H9 (cell line): ENCODE results near the gene ZNF408. TPM values are rescaled to one million over a fixed set of nuclear protein-coding genes. Genes with fewer than 3 reads are reported as not detected.
A peak's percentile ranks its signal among the peaks of the same experiment; 100 is the strongest.

Source experiments
- DNase-seq: peaks from one replicate; pipeline ENCODE4 v3.0.0-alpha.2; 2017
- H2AFZ ChIP-seq: one replicate; pipeline ENCODE4 v1.6.1; 2013; ENCODE audit warnings: mild to moderate bottlenecking, low read length, control low read depth, moderate library complexity
- H2AK5ac ChIP-seq: 2 replicates; pipeline ENCODE4 v1.6.1; 2013; ENCODE audit warnings: low read length, control low read depth, mixed read lengths; ENCODE audit not compliant: insufficient read length
- H2BK120ac ChIP-seq: one replicate; pipeline ENCODE4 v1.6.1; 2013; ENCODE audit warnings: low read depth, mild to moderate bottlenecking, low read length, control low read depth, inconsistent platforms; ENCODE audit not compliant: poor library complexity, severe bottlenecking
- H2BK12ac ChIP-seq: 2 replicates; pipeline ENCODE4 v1.6.1; 2013; ENCODE audit warnings: low read length, control low read depth, mixed read lengths, low read depth; ENCODE audit not compliant: insufficient read length
- H2BK15ac ChIP-seq: 2 replicates; pipeline ENCODE4 v1.6.1; 2013; ENCODE audit warnings: low read depth, low read length, control low read depth
- H2BK20ac ChIP-seq: one replicate; pipeline ENCODE4 v1.6.1; 2013; ENCODE audit warnings: low read depth, mild to moderate bottlenecking, low read length, control low read depth, inconsistent platforms; ENCODE audit not compliant: poor library complexity, severe bottlenecking
- H2BK5ac ChIP-seq: 2 replicates; pipeline ENCODE4 v1.6.1; 2013; ENCODE audit warnings: low read length, control low read depth, mixed read lengths; ENCODE audit not compliant: insufficient read length
- H3K14ac ChIP-seq: 2 replicates; pipeline ENCODE4 v1.6.1; 2013; ENCODE audit warnings: low read length, control low read depth; ENCODE audit not compliant: insufficient read depth
- H3K18ac ChIP-seq: 2 replicates; pipeline ENCODE4 v1.6.1; 2013; ENCODE audit warnings: low read depth, mild to moderate bottlenecking, mixed read lengths, low read length, control low read depth; ENCODE audit not compliant: insufficient read length
- H3K23ac ChIP-seq: 2 replicates; pipeline ENCODE4 v1.6.1; 2013; ENCODE audit warnings: low read length, control low read depth, mixed read lengths, low read depth; ENCODE audit not compliant: insufficient read length
- H3K23me2 ChIP-seq: 2 replicates; pipeline ENCODE4 v1.6.1; 2013; ENCODE audit warnings: low read depth, mild to moderate bottlenecking, mixed read lengths, low read length, control low read depth; ENCODE audit not compliant: insufficient read length, poor library complexity, severe bottlenecking
- H3K27ac ChIP-seq: 2 replicates; pipeline ENCODE4 v1.5.1; 2013; ENCODE audit warnings: low read length, control low read depth, mixed read lengths, low read depth; ENCODE audit not compliant: insufficient read length
- H3K27me3 ChIP-seq: 2 replicates; pipeline ENCODE4 v1.6.1; 2013; ENCODE audit warnings: low read length, control low read depth, inconsistent platforms; ENCODE audit not compliant: insufficient read depth
- H3K4ac ChIP-seq: 2 replicates; pipeline ENCODE4 v1.6.1; 2013; ENCODE audit warnings: low read depth, mild to moderate bottlenecking, control low read depth, inconsistent platforms, low read length, moderate library complexity
- H3K4me1 ChIP-seq: 2 replicates; pipeline ENCODE4 v1.6.1; 2013; ENCODE audit warnings: low read length, control low read depth, inconsistent platforms; ENCODE audit not compliant: insufficient read depth
- H3K4me2 ChIP-seq: 2 replicates; pipeline ENCODE4 v1.6.1; 2013; ENCODE audit warnings: low read length, control low read depth, mixed read lengths; ENCODE audit not compliant: insufficient read length, insufficient read depth
- H3K56ac ChIP-seq: 2 replicates; pipeline ENCODE4 v1.6.1; 2013; ENCODE audit warnings: low read depth, mild to moderate bottlenecking, mixed read lengths, low read length, control low read depth; ENCODE audit not compliant: insufficient read length
- H3K79me1 ChIP-seq: 2 replicates; pipeline ENCODE4 v1.6.1; 2013; ENCODE audit warnings: low read depth, mild to moderate bottlenecking, moderate library complexity, low read length, control low read depth, inconsistent platforms; ENCODE audit not compliant: insufficient read depth, poor library complexity, severe bottlenecking
- H3K79me2 ChIP-seq: 2 replicates; pipeline ENCODE4 v1.6.1; 2013; ENCODE audit warnings: low read length, control low read depth, inconsistent platforms; ENCODE audit not compliant: insufficient read depth
- H3K9ac ChIP-seq: 2 replicates; pipeline ENCODE4 v1.6.1; 2013; ENCODE audit warnings: low read length, control low read depth, mixed read lengths; ENCODE audit not compliant: insufficient read length; ENCODE audit errors: extremely low read depth
- H3K9me3 ChIP-seq: one replicate; pipeline ENCODE4 v1.6.1; 2013; ENCODE audit warnings: low read depth, low read length, inconsistent platforms; ENCODE audit not compliant: control insufficient read depth
- H3T11ph ChIP-seq: one replicate; pipeline ENCODE4 v1.6.1; 2013; ENCODE audit warnings: mild to moderate bottlenecking, low read length, control low read depth, inconsistent platforms
- H4K20me1 ChIP-seq: one replicate; pipeline ENCODE4 v1.6.1; 2013; ENCODE audit not compliant: control insufficient read depth, insufficient read length, insufficient read depth
- H4K5ac ChIP-seq: 2 replicates; pipeline ENCODE4 v1.6.1; 2013; ENCODE audit warnings: low read depth, mild to moderate bottlenecking, mixed read lengths, low read length, control low read depth; ENCODE audit not compliant: insufficient read length
- H4K8ac ChIP-seq: replicated peaks from 2 replicates; pipeline ENCODE4 v1.6.1; 2013; ENCODE audit warnings: low read length, control low read depth, mixed read lengths, low read depth; ENCODE audit not compliant: insufficient read length
- H4K91ac ChIP-seq: 2 replicates; pipeline ENCODE4 v1.6.1; 2013; ENCODE audit warnings: low read depth, mild to moderate bottlenecking, moderate library complexity, mixed read lengths, low read length, control low read depth; ENCODE audit not compliant: insufficient read length
- H3K27ac Mint-ChIP-seq, 3 experiments: 2 replicates in 2 of 3; 3 replicates in 1 of 3; pipeline ENCODE4 v1.8.0; 2020 to 2021; ENCODE audit warnings: mixed read lengths in 3 of 3, mild to moderate bottlenecking in 1 of 3, moderate library complexity in 1 of 3
- H3K27me3 Mint-ChIP-seq: 2 replicates; pipeline ENCODE4 v1.8.0; 2021; ENCODE audit warnings: low read depth, mild to moderate bottlenecking, moderate library complexity, mixed read lengths
- H3K36me3 Mint-ChIP-seq, 3 experiments: 2 replicates in 2 of 3; 3 replicates in 1 of 3; pipeline ENCODE4 v1.8.0; 2020 to 2021; ENCODE audit warnings: low read depth in 3 of 3, mixed read lengths in 3 of 3; ENCODE audit not compliant: insufficient read depth in 1 of 3
- H3K4me1 Mint-ChIP-seq, 2 experiments: 2 replicates each; pipeline ENCODE4 v1.8.0; 2020; ENCODE audit warnings: mixed read lengths in 2 of 2
- H3K4me3 Mint-ChIP-seq, 2 experiments: 2 replicates in 1 of 2; 3 replicates in 1 of 2; pipeline ENCODE4 v1.8.0; 2020 to 2021; ENCODE audit warnings: mild to moderate bottlenecking in 2 of 2, mixed read lengths in 2 of 2, moderate library complexity in 1 of 2
- H3K9me3 Mint-ChIP-seq, 2 experiments: 2 replicates in 1 of 2; 3 replicates in 1 of 2; pipeline ENCODE4 v1.8.0; 2020; ENCODE audit warnings: mild to moderate bottlenecking in 2 of 2, mixed read lengths in 2 of 2, moderate library complexity in 1 of 2
- CTCF ChIP-seq: fragments of 200-600 bp; sonication (generic); conservative IDR thresholded peaks from 3 replicates; pipeline ENCODE4 v1.8.0; 2021; ENCODE audit warnings: antibody characterized with exemption, mild to moderate bottlenecking
- WGBS: extraction: QIAGEN DNeasy Blood & Tissue Kit; methylation state at CpG from one replicate; pipeline ENCODE4 v1.1.7; 2013; ENCODE audit warnings: missing lambda C conversion rate, low lambda C conversion rate, mixed read lengths; ENCODE audit not compliant: insufficient read length; ENCODE audit errors: extremely low coverage; 5-methylcytosine and 5-hydroxymethylcytosine counted together
- total RNA-seq: library from RNA; stranded (reverse); gene quantifications from 2 replicates; pipeline ENCODE4 v1.2.1, GENCODE V29; 2021

The ZNF408 gene
- total RNA-seq, 1 experiment from 2014 or later: 16.6 TPM

- Histone ChIP-seq H2BK20ac (no peak overlapping the region), H3K23me2 (no peaks in the 10 kb centered on the region), H4K91ac (no peak overlapping the region), H4K20me1 (no peaks in the 10 kb centered on the region), H3K79me2 (no peaks in the 10 kb centered on the region), H3K14ac (no peak overlapping the region; the same call in 1 of the 2 replicates), H3K9me3 (no peaks in the 10 kb centered on the region), H2BK120ac (no peak overlapping the region), H2AFZ (no peak overlapping the region), H2BK12ac (no peak overlapping the region), H3K27me3 (no peaks in the 10 kb centered on the region), H3K23ac (no peak overlapping the region), H4K8ac (no peak overlapping the region), H4K5ac (no peak overlapping the region), H2BK5ac (no peak overlapping the region), H3K79me1 (no peaks in the 10 kb centered on the region), H2AK5ac (no peak overlapping the region), H3K56ac (no peak overlapping the region), H3K4me2 (no peak overlapping the region), H2BK15ac (peak overlapping the region; percentile 44; the same call in 1 of the 2 replicates), H3K9ac (no peak overlapping the region), H3K27ac (no peak overlapping the region), H3K4ac (no peak overlapping the region), H3K4me1 (no peaks in the 10 kb centered on the region), H3T11ph (no peak overlapping the region), H3K18ac (no peak overlapping the region)
- Mint-ChIP-seq H3K4me1 (peaks cover 14 to 16% of the 10 kb centered on the region in 2 experiments), H3K4me3 (no peak overlapping the region), H3K27me3 (no peaks in the 10 kb centered on the region; the same call in 1 of the 2 replicates), H3K27ac (peak overlapping the region in 2 of 3 experiments; percentile 70 to 76; a peak in 2 of 7 replicates), H3K36me3 (peaks cover 12 to 31% (median 27%) of the 10 kb centered on the region in 3 experiments; a peak in 6 of 7 replicates), H3K9me3 (no peaks in the 10 kb centered on the region)
- WGBS: no CpG with 5 or more reads among the region's 15 CpGs
- no peak for DNase-seq
- no peak for TF ChIP-seq CTCF
Measured at GRCh38 chr11:46676436-46677158, 24.2 kb upstream of the ZNF408 start.
